ENCODE data around the gene PJA1.

DNA sequence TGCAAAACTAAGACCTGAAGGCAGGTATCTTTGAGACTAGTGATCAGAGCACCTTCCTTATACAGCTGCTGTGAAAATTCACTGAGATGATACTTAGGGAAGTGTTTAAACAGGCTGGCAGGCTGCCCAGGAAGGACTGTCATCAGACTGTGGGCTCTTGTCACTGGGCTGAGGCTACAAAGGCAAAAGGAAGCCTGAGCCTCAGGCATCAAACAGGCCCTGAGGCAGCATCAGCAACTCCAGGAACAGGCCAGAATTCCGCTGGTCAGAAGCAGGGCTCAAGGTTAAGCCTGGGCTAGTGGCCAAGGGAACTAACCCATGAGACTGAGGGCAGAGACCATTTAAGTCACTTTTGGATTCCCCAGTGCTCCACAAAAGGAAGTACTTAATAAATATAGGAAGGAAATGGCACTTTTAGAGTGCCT is 12.8 kb downstream of the PJA1 start:
- no peak for TF ChIP-seq ZNF274 (IDR thresholded peaks at IDR 0.05; ENCODE audit: low read depth, low read length)
- TF ChIP-seq YY1 (IDR thresholded peaks at IDR 0.05; ENCODE audit: insufficient read depth, insufficient read length): no peak
- TF ChIP-seq SUZ12 (IDR thresholded peaks at IDR 0.05; ENCODE audit: extremely low read depth, insufficient read depth, insufficient read length): no peak

Data from NT2/D1 (cell line).